GM21737 (cell line): ENCODE measurements around the gene DOP1A.
"Not testable (repeated sequence)": the region's sequence is repeated elsewhere in the genome, so short reads cannot be mapped to it uniquely, and the experiment has no call there.

Experiments
- ATAC-seq: cut with Tn5 transposase; IDR thresholded peaks from one replicate; pipeline ENCODE4 v1.9.1; 2021; ENCODE audit warnings: mild to moderate bottlenecking, moderate library complexity; ENCODE audit not compliant: unreplicated experiment

DOP1A gene

DNA sequence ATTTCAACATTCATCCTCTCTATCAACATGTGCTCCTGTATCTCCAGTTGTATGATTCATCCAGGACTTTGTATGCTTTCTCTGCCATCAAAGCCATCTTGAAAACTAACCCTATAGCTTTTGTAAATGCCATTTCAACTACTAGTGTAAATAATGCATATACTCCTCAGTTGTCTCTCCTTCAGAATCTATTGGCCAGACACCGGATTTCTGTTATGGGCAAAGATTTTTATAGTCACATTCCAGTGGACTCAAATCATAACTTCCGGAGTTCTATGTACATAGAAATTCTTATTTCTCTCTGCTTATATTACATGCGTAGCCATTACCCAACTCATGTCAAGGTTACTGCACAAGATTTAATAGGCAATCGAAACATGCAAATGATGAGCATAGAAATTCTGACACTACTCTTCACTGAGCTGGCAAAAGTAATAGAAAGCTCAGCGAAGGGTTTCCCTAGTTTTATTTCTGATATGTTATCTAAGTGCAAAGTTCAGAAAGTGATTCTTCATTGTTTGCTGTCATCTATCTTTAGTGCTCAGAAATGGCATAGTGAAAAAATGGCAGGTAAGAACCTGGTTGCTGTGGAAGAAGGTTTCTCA is 70.7 kb downstream of the DOP1A start:
- ATAC-seq, result no peak

- ATAC-seq, result no peak
Measured at GRCh38 chr6:83138758-83139157, 71.3 kb downstream of the DOP1A start.

GRCh38 chr6:83151114-83151513 is 83.6 kb downstream of the DOP1A start:
- no peak for ATAC-seq

DNA sequence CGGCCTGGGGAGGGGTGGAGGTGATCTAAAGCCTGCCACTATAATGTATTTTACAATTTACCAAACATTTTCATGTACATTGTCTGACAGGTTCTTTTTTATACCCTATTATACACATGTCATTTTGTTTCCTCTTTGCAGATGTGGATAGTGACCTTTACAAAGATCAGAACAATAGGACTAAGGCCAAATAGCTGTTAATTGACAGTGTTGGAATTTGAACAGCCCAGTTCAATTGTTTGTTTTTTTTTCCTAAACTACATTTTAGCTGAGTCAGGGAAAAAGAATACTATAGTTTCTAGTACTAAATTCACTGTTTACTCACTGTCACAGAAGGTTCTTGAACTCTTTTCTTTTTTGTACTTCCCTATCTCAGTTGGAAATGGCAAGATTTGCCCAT is 85.4 kb downstream of the DOP1A start:
- no peak for ATAC-seq

GRCh38 chr6:83153883-83154521 is 86.5 kb downstream of the DOP1A start:
- ATAC-seq, result no peak

- ATAC-seq, result no peak
Measured at GRCh38 chr6:83155794-83156193, 88.3 kb downstream of the DOP1A start.

- ATAC-seq, result no peak
Measured at GRCh38 chr6:83160167-83160566, 92.7 kb downstream of the DOP1A start.

- no peak for ATAC-seq
Measured at GRCh38 chr6:83167726-83168278, 100.3 kb downstream of the DOP1A start.

DNA sequence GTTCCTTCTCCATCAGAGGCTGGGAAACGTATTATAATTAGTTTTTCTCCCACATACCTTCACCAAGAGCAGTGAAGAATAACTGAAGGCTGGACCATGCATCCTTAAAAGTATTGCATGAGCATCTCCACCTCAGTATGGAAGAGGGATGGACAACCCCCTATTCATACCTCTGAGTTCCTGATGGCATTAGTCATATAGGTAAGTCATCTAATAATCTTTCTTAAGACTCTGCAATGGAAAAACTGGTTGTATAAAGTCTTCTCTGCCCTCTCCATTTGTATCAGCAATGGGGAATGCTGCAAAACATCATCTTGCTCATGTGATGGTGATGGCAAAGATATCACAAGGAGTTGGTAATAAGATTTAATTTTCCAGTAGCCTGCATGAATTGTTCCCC is 101.1 kb downstream of the DOP1A start:
- no peak for ATAC-seq

- ATAC-seq, result no peak
Measured at GRCh38 chr6:83169106-83169505, 101.6 kb downstream of the DOP1A start.

DNA sequence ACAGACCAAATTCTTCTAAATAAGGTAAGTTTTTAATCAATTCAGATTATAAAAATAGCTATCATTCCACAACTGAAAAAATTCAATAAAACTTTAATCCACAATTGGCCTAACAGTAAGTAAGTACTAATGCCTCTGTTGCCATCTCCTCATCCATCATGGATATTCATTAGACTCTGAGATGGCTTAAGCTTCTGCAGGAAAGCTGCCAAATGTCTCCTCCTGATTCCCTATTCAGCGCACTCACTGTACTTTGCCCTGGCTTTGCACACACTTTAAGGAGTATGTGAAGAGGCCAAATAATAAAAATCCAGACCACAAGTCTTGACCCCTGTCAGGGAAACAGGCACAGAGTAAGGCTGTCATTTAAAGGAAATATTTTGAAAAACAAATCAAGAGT is 102.0 kb downstream of the DOP1A start:
- no peak for ATAC-seq

DNA sequence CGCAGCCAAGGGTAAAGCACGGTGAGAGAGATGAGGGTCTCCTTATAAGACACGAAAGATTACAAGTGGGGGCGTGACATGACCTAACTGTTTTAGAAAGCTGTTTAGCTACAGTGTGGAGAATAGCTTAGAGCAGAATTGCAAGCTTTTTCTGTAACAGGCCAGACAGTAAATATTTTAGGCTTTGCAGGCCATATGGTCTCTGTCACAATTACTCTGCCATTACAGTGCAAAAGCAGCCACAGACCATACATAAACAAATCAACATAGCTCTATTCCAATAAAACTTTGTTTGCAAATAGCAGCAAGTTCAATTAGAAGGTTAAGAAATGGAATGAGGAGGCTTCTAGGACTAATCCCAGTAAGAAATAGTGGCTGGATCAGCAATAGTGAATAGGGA is 108.8 kb downstream of the DOP1A start:
- ATAC-seq, result no peak

GRCh38 chr6:83180426-83180950 is 113.0 kb downstream of the DOP1A start:
- no peak for ATAC-seq

GRCh38 chr6:83182114-83182513 is 114.6 kb downstream of the DOP1A start:
- ATAC-seq, result no peak

DNA sequence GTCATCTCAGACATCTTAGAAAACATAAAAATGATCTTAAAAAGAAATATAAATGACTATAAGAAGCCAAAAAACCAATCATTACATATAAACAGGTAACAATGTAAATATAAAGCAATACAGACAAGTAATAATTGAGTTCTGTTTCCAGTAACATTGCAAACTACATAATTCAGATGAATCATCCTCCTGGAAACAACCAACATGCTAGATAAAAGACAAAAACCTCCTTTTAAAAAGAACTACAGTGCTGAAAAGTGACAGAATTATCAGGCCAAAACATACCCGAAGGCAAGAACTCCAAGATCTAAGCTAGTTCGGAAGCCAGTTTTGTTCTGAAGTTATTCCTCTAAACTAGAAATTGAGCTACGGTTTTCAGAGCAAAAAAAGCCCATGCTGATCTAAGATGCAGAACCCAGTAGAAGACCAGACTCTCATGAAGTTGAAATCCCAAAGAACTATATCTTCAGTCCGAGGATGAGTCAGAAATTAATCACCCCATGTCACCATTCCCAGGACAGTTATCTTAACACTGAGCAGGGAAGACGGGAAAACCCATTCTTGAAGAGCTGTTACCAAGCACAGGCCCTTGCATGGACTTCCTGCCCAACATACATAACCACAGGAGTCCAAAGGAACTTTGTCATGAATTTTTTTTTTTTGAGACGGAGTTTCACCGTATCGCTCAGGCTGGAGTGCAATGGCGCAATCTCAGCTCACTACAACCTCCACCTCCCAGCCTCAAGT is 115.8 kb downstream of the DOP1A start:
- no peak for ATAC-seq

GRCh38 chr6:83185096-83185495 is 117.6 kb downstream of the DOP1A start:
- ATAC-seq, result no peak

DNA sequence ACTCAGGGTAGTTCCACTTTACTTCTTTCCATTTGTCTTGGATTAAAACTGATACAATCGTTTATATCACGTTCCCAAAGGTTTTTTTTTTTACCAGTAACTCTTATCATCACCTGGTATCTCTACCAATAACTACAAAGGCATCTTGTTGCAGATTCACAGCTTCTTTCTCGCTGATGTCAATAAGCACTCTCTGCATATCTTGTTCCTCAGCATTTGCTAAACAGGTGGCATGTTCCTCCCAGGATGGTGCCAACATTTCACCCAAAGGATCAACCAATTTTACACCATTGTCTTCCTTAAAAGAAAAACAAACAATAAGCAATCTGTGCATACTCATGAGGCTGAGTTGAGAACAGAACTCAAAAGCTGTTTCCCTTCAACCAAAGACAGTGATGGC is 121.0 kb downstream of the DOP1A start:
- no peak for ATAC-seq

- no peak for ATAC-seq
Measured at GRCh38 chr6:83190626-83191025, 123.2 kb downstream of the DOP1A start.

DNA sequence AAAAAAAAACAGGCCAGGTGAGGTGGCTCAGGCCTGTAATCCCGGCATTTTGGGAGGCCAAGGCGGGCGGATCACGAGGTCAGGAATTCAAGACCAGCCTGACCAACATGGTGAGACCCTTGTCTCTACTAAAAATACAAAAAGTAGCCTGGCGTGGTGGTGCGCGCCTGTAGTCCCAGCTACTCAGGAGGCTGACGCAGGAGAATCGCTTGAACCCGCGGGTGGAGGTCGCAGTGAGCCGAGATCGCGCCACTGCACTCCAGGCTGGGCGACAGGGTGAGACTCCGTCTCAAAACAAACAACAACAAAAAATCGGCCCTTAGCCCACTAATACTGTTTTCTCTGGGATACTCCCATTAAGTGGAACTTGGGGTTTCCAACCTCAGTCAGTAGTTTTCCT is 124.5 kb downstream of the DOP1A start:
- ATAC-seq, result not testable (repeated sequence)

DNA sequence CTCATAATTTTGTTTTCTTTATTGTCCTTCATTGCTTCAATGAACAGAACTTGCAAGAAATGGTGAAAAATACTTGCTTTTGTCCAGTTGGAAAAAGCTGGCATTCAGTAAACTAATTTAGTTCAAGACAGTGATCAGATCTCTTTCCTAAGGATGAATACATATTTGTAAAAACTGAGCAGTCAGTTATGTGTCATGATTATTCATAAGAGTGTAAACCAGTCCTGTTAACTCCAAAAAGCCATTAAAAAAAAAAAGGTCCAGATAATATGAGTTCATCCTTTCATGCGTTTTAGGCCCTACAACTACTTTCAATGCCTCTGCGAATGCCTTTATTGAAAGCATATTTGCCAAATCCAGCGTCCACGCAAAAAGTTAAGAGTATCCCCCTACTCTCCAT is 125.0 kb downstream of the DOP1A start:
- no peak for ATAC-seq

DNA sequence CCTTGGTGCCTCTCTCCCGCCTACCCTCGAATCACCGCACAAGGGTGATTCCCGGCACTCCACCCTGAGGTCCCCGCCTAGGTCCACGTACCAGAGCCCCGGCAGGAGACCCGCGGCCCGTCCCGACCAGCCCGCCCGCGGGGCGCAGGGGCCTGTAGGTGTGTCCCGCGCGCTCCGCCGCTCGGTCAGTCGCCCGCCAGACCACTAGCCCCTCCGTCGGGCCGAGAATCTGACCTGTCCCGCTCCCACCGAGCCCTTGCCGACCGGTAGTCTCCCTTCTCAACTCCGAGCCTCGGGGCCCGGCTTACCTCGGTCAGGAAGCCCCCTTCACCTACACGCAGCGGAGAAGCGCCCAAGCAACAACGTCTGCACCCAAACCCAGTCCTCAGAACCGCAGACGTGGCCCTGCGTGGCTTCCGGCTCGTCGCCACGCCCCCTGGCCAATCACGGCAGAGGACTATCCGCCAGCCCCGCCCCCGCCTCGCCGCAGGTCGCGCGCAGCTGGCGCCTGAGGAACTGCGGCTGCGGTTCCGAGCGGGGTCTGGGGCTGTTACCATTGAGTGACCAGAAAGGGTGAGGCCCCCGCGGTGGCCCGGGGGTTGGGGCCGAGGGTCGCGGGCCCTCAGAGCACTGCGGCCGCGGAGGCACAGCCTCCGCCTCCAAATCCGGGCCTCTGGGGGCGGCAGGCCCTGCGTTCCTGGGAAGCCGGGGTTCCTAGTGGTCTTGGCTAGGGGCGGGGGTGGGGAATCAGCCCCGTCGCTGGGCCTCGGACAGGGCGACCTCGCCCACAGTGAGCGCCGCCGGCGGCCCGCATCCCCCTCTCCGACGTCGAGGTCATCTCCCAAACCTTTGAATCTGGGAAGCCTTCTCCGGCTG is 125.6 kb downstream of the DOP1A start, which contains the start of the genes PGM3 and RWDD2A:
Gene PGM3 (minus strand): TSS at position 395 of the 876 bp plus-strand sequence. CDS start 2,253 bp downstream, outside the sequence.
Gene RWDD2A (plus strand): TSS at position 487 of the 876 bp plus-strand sequence. CDS start 1,095 bp downstream, outside the sequence.
- ATAC-seq, result peak; percentile 99
